Transverse colon (tissue), 3 donors: ENCODE measurements around the gene BRD3.

ENCODE experiments used
- CTCF ChIP-seq, 5 experiments: fragments of 200-600 bp in 3 of 5; fragments of 450-650 bp in 2 of 5; sonication (generic) in 3 of 5; IDR thresholded peaks; 1 replicate in 2 of 5; 2 replicates in 3 of 5; pipeline ENCODE4 v1.5.1; 2016 to 2017; ENCODE audit warnings: antibody characterized with exemption in 5 of 5, inconsistent platforms in 3 of 5, mild to moderate bottlenecking in 2 of 5, moderate library complexity in 1 of 5
- EP300 ChIP-seq: sonication (generic); formaldehyde crosslinking; IDR thresholded peaks from one replicate; pipeline ENCODE4 v1.6.1; 2017; ENCODE audit warnings: antibody characterized with exemption, low read depth
- POLR2A ChIP-seq: fragments of 450-650 bp; IDR thresholded peaks from one replicate; pipeline ENCODE4 v1.6.1; 2016; ENCODE audit warnings: antibody characterized with exemption, mild to moderate bottlenecking, moderate library complexity

- TF ChIP-seq EP300 (no peak), CTCF (IDR thresholded peaks at IDR 0.05) (no peak), POLR2A (no peak)
Observed at GRCh38 chr9:134063088-134063570, 4.7 kb downstream of the BRD3 start.
